ENCODE measurements around the gene CAPZB.
"Not testable (repeated sequence)": the region's sequence is repeated elsewhere in the genome, so short reads cannot be mapped to it uniquely, and the experiment has no call there.

The CAPZB gene

GRCh38 chr1:19521411-19521810 is 36.1 kb upstream of the CAPZB start:
- FAIRE-seq (no peak), DNase-seq (ENCODE audit: insufficient read length, low spot score) (no peak)
- TF ChIP-seq PAX5 (IDR thresholded peaks at IDR 0.05; ENCODE audit: insufficient read depth, low read length, severe bottlenecking) (no peak), POLR2A (IDR thresholded peaks at IDR 0.05; ENCODE audit: low read depth, low read length) (no peak), POU2F2 (IDR thresholded peaks at IDR 0.05; ENCODE audit: low read depth, low read length) (no peak), TAF1 (IDR thresholded peaks at IDR 0.05; ENCODE audit: low read depth, low read length) (no peak), POLR2AphosphoS5 (IDR thresholded peaks at IDR 0.05; ENCODE audit: low read depth, low read length) (no peak)

GRCh38 chr1:19517017-19517416 is 31.7 kb upstream of the CAPZB start:
- DNase-seq (ENCODE audit: insufficient read length, low spot score) (no peak), FAIRE-seq (no peak)
- TF ChIP-seq SPI1 (IDR thresholded peaks at IDR 0.05; ENCODE audit: low read depth, low read length) (no peak), POLR2A (IDR thresholded peaks at IDR 0.05; ENCODE audit: low read depth, low read length) (no peak), POU2F2 (IDR thresholded peaks at IDR 0.05; ENCODE audit: low read depth, low read length) (no peak), TAF1 (IDR thresholded peaks at IDR 0.05; ENCODE audit: low read depth, low read length) (no peak), PAX5 (IDR thresholded peaks at IDR 0.05; ENCODE audit: insufficient read depth, low read length, severe bottlenecking) (no peak), POLR2AphosphoS5 (IDR thresholded peaks at IDR 0.05; ENCODE audit: low read depth, low read length) (no peak)

- FAIRE-seq (no peak), DNase-seq (ENCODE audit: insufficient read length, low spot score) (no peak)
- no peak for TF ChIP-seq SPI1 (IDR thresholded peaks at IDR 0.05; ENCODE audit: low read depth, low read length)
- TF ChIP-seq POU2F2 (IDR thresholded peaks at IDR 0.05; ENCODE audit: low read depth, low read length), result no peak
- no peak for TF ChIP-seq POLR2A (IDR thresholded peaks at IDR 0.05; ENCODE audit: low read depth, low read length)
- no peak for TF ChIP-seq PAX5 (IDR thresholded peaks at IDR 0.05; ENCODE audit: insufficient read depth, low read length, severe bottlenecking)
- TF ChIP-seq TAF1 (IDR thresholded peaks at IDR 0.05; ENCODE audit: low read depth, low read length), result no peak
- TF ChIP-seq POLR2AphosphoS5 (IDR thresholded peaks at IDR 0.05; ENCODE audit: low read depth, low read length), result no peak
These were observed 29.9 kb upstream of the CAPZB start for GRCh38 chr1:19515201-19515600.

GRCh38 chr1:19514391-19514831 is 29.1 kb upstream of the CAPZB start:
- FAIRE-seq, result no peak
- TF ChIP-seq POLR2A (IDR thresholded peaks at IDR 0.05; ENCODE audit: low read depth, low read length), result no peak
- no peak for TF ChIP-seq PAX5 (IDR thresholded peaks at IDR 0.05; ENCODE audit: insufficient read depth, low read length, severe bottlenecking)
- no peak for TF ChIP-seq TAF1 (IDR thresholded peaks at IDR 0.05; ENCODE audit: low read depth, low read length)
- TF ChIP-seq SPI1 (IDR thresholded peaks at IDR 0.05; ENCODE audit: low read depth, low read length), result no peak
- no peak for TF ChIP-seq POU2F2 (IDR thresholded peaks at IDR 0.05; ENCODE audit: low read depth, low read length)
- no peak for TF ChIP-seq POLR2AphosphoS5 (IDR thresholded peaks at IDR 0.05; ENCODE audit: low read depth, low read length)
- no peak for DNase-seq (ENCODE audit: insufficient read length, low spot score)

DNA sequence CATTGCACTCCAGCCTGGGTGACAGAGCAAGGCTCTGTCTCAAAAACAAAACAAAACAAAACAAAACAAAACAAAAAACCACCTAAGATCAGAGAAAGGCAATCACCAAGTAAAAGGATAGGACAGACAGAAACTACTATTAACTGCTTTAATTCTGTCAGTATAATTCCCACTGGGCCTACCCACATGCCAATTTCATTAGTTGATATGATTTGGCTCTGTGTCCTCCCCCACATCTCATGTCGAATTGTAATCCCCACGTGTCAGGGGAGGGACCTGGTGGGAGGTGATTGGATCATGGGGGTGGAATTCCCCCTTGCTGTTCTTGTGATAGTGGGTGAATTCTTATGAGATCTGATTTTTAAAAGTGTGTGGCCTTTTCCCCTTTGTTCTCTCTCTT is 27.2 kb upstream of the CAPZB start:
- FAIRE-seq, result no peak
- TF ChIP-seq SPI1 (IDR thresholded peaks at IDR 0.05; ENCODE audit: low read depth, low read length) (no peak), PAX5 (IDR thresholded peaks at IDR 0.05; ENCODE audit: insufficient read depth, low read length, severe bottlenecking) (no peak), POLR2AphosphoS5 (IDR thresholded peaks at IDR 0.05; ENCODE audit: low read depth, low read length) (no peak), POLR2A (IDR thresholded peaks at IDR 0.05; ENCODE audit: low read depth, low read length) (no peak), TAF1 (IDR thresholded peaks at IDR 0.05; ENCODE audit: low read depth, low read length) (no peak), POU2F2 (IDR thresholded peaks at IDR 0.05; ENCODE audit: low read depth, low read length) (no peak)
- no peak for DNase-seq (ENCODE audit: insufficient read length, low spot score)

DNA sequence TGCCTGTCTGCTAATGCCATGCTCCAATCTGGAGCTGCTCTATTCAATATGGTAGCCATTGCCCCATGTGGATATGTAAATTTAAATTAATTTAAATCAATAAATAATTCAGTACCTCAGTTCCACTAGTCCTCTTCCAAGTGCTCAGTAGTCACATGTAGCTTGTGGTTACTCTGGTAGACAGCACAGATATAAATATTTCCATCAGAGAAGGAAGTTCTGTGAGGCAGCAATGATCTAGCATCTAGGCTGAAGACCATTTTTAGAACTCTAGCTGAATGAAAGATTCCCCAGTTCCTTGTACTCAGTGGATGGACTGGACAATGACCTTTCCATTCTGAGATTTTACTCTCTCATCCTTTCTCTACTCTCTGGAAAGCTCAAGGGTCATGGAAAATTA is 25.8 kb upstream of the CAPZB start:
- FAIRE-seq, result no peak
- no peak for DNase-seq (ENCODE audit: insufficient read length, low spot score)

GRCh38 chr1:19509647-19510046 is 24.3 kb upstream of the CAPZB start:
- DNase-seq (ENCODE audit: insufficient read length, low spot score); FAIRE-seq: not testable (repeated sequence)

More for the DNA sequence above, 25.8 kb upstream of the CAPZB start:
- TF ChIP-seq POLR2AphosphoS5 (IDR thresholded peaks at IDR 0.05; ENCODE audit: low read depth, low read length) (no peak), POU2F2 (IDR thresholded peaks at IDR 0.05; ENCODE audit: low read depth, low read length) (no peak), POLR2A (IDR thresholded peaks at IDR 0.05; ENCODE audit: low read depth, low read length) (no peak), TAF1 (IDR thresholded peaks at IDR 0.05; ENCODE audit: low read depth, low read length) (no peak), SPI1 (IDR thresholded peaks at IDR 0.05; ENCODE audit: low read depth, low read length) (no peak), PAX5 (IDR thresholded peaks at IDR 0.05; ENCODE audit: insufficient read depth, low read length, severe bottlenecking) (no peak)

DNA sequence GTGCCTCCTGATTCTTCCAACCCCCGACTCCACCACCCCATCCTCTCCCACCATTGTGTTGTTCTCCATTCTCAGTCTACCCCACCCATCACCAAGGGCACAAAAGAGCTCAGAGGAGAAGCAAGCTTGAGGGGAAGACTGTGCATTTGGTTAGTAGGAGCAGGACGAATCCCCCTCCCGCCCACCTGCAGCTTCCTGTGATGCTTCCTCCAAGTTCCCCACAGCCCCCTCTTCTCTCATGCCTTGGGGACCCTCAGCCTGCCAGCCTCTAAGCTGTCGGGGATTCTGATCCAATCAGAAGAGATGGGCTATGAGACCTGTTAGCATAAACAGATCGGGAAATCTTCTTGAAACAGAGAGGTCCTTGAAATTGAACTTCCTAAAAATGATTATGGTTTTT is 22.2 kb upstream of the CAPZB start:
- no peak for DNase-seq (ENCODE audit: insufficient read length, low spot score)
- TF ChIP-seq TAF1 (IDR thresholded peaks at IDR 0.05; ENCODE audit: low read depth, low read length), result no peak
- TF ChIP-seq POLR2AphosphoS5 (IDR thresholded peaks at IDR 0.05; ENCODE audit: low read depth, low read length), result no peak
- TF ChIP-seq POLR2A (IDR thresholded peaks at IDR 0.05; ENCODE audit: low read depth, low read length), result no peak
- no peak for TF ChIP-seq POU2F2 (IDR thresholded peaks at IDR 0.05; ENCODE audit: low read depth, low read length)
- TF ChIP-seq SPI1 (IDR thresholded peaks at IDR 0.05; ENCODE audit: low read depth, low read length), result no peak
- TF ChIP-seq PAX5 (IDR thresholded peaks at IDR 0.05; ENCODE audit: insufficient read depth, low read length, severe bottlenecking), result no peak
- no peak for FAIRE-seq

GRCh38 chr1:19505693-19506457 is 20.5 kb upstream of the CAPZB start:
- TF ChIP-seq TAF1 (IDR thresholded peaks at IDR 0.05; ENCODE audit: low read depth, low read length), result no peak
- TF ChIP-seq SPI1 (IDR thresholded peaks at IDR 0.05; ENCODE audit: low read depth, low read length), result peak; percentile 70
- FAIRE-seq (peak; percentile 9), DNase-seq (ENCODE audit: insufficient read length, low spot score) (no peak)
